HG03095 (cell line): Measurements from ENCODE around the gene PIK3R2.

Source experiments
- ATAC-seq: cut with Tn5 transposase; IDR thresholded peaks from one replicate; pipeline ENCODE4 v1.9.1; 2021; ENCODE audit warnings: moderate library complexity; ENCODE audit not compliant: unreplicated experiment

The PIK3R2 gene

DNA sequence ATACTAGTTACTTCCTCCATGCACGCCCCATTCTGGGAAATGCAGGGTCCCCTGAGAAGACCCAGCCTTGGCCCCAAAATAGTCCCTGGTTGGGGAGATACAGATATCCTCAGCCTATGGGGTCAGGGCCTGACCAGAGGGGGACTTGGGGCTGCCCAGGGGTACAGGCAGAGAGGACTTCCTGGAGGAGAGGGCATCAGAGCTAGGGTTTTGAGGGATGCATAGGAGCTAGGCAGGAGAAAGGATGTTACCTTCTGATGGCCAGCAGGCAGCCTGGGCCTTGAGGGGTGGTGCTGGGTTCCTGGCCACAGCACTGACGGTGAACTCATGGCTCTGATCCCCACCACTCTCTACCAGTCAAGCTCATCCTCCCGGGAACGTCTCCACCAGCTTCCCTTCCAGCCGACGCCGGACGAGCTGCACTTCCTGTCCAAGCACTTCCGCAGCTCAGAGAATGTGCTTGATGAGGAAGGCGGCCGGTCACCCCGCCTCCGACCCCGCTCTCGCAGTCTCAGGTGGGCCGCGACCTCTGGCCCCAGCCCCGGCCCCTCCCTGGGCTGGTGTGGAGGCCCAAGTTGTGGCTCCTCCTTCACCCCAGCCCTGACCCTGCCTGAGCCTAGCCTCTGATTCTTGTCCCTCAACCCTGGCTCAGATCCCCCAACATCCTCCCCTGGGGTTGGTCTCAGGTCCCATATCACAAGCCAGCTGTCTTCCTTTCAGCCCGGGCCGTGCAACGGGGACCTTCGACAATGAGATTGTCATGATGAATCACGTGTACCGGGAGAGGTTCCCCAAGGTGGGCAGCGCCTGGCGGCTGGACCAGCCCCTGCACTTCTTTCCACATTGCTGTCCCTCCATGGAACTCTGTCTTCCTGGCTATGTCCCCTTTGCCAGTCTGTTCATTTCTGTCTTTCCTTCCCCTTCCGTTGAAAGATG lies 29.8 kb upstream of the PIK3R2 start:
- no peak for ATAC-seq

DNA sequence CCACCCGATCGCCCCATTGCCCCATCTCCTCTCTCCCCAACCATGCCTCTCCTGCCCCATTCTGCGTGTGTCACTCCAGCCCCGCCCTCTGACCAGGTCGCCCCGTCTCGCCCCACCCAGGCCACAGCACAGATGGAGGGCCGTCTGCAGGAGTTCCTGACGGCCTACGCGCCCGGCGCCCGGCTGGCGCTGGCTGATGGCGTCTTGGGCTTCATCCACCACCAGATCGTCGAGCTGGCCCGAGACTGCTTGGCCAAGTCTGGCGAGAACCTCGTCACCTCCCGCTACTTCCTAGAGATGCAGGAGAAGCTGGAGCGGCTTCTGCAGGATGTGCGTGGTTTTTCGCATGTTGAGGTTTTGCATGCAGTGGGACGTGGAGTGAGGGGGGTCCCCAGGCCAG lies 29.1 kb upstream of the PIK3R2 start:
- no peak for ATAC-seq

DNA sequence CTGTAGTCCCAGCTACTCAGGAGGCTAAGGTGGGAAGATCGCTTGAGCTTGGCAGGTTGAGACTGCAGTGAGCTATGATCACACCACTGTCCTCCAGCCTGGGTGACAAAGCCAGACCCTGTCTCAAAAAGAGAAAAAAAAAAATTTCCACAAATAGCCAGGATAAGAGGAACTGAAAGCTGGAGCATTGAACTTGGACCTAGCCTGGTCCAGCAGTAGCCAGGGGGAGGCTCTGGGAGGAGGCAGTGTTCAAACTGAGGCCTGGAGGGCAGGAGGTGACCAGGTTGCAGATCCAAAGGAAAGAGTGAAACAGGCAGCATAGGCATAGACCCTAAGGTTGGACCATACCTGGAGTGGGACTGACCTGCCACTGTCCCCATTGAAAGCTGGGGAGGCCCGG lies 26.9 kb upstream of the PIK3R2 start:
- ATAC-seq: no peak

DNA sequence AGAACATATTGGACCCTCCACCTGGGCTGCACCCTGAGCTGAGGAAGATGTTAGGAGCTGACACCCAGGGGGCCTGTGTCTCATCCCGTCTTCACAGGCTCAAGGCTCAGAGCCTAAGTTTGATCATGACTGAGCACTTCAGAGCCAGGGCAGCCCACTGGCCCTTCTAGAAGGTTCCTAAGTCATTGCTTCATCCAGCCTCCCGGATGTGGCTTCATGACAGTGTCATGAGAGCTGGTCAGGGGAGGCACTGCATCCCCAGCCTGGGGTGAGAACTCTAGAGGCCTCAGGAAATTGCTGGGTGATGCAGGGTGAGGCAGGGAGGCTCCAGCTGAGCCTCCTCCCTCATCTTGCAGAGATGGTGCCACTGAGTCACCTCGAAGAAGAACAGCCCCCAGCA lies 24.9 kb upstream of the PIK3R2 start:
- ATAC-seq: no peak

DNA sequence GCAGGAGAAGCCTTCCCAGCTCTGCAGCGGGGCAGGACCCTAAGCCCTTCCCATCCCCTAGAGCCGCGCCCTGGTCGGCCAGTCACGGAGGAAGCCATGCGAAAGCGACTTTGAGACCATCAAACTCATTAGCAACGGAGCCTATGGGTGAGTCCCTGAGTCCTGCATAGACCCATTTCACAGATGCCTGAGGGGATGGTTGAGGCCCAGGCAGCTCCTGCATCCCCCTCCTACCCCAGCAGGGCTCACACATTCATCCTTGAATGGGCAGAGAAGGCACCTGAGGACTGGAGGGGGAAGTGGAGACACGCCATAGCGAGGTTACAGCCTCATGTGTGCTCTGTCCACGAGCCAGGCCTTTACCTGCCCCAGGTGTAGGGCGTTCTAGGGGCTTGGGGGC lies 24.2 kb upstream of the PIK3R2 start:
- no peak for ATAC-seq

DNA sequence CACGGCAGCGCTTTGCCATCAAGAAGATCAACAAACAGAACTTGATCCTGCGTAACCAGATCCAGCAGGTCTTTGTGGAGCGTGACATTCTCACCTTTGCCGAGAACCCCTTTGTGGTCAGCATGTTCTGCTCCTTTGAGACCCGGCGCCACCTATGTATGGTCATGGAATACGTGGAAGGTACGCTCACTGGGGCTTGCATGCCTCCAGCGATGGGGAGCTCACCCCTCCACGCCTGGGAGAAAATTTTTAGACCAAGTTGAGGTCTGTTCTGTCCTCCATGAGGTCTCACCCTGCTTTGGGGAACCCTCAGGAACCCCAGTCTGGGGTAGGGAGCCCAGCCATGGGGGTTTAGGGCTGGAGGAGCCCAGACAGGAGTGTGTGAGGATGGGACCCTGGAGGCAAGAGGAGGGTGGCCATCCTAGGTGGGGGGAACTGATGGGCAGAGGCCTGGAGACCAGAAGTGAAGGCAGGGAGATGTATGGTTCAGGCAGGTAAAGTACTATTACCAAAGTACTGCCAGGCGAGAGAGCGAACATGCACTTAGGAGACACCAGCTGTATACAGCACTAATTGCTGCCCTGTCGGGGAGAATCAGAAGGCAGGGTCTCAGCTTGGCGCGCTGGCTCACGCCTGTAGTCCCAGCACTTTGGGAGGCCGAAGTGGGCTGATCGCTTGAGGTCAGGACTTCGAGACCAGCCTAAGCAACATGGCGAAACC lies 22.3 kb upstream of the PIK3R2 start:
- ATAC-seq: no peak

DNA sequence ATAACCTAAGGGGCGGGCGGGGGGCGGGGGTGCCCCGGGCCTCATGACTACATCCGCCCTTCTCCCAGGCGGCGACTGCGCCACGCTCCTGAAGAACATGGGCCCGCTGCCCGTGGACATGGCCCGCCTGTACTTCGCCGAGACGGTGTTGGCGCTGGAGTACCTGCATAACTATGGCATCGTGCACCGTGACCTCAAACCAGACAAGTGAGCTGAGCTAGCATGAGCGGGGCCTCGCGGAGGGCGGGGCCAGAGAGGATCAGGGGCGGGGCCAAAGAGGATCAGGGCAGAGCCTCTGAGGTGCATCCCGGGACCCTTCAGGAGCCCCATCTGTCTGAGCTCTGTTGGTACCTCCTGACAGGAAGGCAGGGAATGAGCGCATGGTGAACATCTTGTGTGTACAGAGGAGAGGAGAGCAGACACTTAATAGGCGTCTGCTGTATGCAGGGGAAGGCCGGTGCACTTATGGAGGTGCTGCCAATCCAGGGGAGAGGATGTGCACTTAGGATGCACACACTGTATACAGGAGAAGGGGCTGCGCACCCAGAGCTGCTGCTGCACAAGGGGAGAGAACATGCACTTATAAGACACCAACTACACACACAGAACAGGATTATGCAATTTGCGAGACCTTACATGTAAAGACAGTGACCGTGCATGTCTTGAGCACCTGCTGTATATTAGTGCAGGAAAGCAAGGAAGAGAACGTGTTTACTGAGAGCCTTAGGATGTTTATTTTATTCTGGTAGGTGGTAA lies 20.9 kb upstream of the PIK3R2 start:
- no peak for ATAC-seq

DNA sequence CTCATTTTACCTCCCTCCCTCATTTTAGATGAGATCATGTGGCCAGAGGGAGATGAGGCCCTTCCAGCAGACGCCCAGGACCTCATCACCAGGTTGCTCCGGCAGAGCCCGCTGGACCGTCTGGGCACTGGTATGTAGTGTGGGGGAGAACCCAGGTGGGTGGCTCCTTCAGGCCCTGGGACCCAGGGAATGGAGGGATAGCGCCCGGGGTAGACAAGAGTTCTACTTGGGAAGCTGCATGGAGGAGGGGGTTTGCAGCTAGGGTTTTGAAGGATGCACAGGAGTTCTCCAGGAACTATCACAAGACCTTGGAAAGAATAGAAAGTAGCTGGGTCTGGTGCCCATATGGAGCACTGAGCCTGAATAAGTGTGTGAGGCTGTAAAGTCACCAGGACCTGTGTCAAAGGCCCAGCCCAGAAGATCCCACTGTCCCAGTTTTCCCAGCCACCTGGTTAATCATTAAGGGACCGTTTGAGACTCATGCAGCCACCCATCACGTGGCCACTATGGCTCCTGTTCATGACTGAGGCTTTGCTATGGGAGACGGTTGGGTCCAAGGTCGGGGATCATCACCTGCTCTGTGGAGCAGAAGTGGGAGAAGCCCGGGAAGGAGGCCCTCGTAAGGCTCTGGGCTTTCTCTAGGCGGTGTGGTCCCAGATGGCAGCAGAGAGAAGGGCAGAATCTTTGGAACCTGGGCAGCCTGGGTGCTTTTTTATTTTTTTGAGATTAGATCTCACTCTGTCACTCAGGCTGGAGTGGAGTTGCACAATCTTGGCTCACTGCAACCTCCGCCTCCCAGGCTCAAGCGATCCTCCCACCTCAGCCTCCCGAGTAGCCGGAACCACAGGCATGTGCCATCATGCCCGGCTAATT lies 17.0 kb upstream of the PIK3R2 start:
- ATAC-seq: no peak

DNA sequence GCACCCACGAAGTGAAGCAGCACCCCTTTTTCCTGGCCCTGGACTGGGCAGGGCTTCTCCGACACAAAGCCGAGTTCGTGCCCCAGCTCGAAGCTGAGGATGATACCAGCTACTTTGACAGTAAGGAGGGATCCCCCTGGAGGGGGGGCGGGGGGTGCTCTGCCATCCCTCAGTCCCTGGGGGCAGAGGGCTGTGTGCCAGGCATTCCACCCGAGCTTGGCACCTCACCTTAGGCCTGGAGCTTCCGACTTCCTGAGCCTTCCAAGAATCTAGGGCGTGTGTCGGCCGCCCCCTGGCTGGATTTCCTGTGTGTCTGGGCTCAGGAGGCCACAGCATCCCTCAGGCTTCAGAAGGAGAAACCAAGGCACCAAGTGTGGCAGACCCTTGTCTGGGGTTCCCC lies 15.7 kb upstream of the PIK3R2 start:
- ATAC-seq: no peak

DNA sequence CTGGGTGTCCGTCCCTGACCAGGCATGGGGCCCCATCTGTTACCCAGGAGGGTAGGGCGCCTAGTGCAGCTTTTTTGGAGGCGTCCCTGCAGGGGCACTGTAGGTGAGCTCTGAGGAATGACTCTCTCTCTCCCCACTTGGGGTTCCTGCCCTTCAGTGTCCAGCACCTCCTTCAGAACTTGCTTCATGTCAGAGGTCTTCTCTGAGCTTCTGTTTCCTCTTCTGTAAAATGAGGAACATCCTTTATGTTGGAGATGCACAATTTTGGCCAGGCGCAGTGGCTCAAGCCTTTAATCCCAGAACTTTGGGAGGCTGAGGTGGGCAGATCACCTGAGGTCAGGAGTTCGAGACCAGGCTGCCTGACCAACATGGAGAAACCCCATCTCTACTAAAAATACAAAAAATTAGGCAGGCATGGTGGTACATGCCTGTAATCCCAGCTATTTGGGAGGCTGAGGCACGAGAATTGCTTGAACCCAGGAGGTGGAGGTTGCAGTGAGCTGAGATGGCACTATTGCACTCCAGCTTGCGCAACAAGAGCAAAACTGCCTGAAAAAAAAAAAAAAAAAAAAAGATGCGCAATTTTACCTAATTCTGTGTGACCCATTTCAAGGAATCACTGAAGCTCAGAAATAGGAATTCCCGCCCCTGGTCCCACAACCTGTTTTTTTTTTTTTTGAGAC lies 15.2 kb upstream of the PIK3R2 start:
- no peak for ATAC-seq

DNA sequence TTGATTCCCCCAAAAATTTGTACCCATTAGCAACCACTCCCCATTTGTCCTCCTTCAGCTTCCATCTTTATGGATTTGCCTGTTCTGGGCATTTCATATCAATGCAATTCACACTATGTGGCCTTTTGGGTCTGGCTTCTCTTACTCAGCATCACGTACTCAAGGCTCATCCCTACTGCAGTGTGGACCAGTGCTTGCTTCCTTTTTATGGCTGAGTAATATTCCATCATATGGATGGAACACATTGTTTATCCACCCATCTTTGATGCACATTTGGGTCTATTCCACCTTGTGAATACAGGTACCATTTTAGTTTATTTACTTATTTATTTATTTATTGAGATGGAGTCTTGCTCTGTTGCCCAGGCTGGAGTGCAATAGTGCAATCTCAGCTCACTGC lies 12.5 kb upstream of the PIK3R2 start:
- no peak for ATAC-seq

DNA sequence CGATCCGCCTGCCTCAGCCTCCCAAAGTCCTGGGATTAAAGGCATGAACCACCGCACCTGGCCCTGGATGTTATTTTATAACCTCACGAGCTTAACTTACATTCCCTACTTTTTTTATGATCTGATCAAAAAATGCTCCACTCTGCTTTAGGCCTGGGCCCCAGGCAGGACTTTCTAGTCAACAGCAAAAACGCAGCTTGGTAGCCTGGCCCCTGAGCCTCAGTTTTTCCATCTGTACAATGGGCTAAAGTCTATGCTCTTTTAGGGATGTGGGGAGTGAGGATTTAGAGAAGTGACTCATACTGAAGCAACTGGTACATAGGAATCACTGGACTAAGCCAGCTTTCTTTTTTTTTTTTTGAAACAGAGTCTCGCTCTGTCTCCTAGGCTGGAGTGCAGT lies 11.9 kb upstream of the PIK3R2 start:
- ATAC-seq: no peak

DNA sequence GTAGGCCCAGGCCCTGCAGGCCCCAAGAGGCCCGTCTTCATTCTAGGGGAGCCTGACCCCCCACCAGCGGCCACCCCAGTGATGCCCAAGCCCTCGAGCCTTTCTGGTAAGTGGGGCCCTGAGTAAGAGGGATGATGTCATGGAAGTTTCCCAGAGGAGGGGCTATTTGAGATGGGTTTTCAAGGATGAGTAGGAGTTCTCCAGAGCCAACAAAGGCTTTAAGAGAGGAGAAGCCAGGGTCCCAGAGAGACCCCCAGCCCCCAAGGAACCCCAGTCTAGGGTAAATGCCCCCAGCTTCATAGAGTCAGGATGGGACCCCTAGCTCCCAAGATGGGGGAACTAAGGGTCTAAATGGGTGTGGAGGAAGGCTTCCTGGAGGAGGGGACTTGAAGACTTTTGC lies 9.1 kb upstream of the PIK3R2 start:
- no peak for ATAC-seq

DNA sequence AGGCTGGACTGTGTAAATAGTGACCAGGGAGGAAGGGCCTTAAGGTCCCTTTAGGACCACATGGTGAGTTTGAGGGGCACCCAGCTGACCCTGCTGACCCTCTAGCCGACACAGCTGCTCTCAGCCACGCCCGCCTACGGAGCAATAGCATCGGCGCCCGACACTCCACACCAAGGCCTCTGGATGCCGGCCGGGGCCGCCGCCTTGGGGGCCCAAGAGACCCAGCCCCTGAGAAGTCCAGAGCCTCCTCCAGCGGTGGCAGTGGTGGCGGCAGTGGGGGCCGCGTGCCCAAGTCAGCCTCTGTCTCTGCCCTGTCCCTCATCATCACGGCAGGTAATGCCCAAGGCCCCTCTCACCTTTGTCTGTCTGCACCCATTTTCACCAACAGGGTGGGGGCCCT lies 8.6 kb upstream of the PIK3R2 start:
- ATAC-seq: no peak

DNA sequence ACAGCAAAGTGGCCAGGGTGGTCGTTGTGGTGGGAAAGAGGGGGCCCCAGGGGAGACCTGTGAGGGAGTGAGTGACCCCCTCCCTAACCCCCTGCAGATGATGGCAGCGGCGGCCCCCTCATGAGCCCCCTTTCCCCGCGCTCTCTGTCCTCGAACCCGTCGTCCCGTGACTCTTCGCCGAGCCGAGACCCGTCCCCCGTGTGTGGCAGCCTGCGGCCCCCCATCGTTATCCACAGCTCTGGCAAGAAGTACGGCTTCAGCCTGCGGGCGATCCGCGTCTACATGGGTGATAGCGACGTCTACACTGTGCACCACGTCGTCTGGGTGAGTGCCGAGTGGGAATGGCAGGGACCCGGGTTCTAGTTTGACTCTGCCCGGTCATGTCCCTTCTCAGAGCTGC lies 8.1 kb upstream of the PIK3R2 start:
- ATAC-seq: no peak

DNA sequence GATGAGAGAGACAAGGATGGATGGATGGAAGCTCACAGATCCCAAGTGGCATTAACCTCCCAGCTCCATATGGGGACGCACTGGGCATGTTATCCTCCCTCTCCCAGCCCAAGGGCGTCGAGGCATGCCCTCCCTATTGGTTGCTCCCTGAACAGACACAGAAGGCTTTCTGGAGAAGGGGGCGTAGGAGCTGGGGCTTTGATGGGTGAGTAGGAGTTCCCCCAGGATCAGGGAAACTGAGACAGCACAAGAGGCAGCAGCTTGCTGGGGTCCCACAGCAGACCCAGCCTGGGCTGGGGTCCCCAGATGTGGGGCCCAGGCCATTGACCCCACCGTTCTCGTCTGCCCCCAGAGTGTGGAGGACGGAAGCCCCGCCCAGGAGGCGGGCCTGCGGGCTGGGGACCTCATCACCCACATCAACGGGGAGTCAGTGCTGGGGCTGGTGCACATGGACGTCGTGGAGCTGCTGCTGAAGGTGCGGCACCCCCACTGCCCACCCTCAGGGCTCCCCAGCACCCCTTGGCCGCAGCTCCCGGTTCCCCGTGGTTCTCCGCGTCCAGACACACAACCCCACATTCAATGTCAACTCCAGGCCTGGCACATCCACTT lies 7.5 kb upstream of the PIK3R2 start:
- no peak for ATAC-seq

DNA sequence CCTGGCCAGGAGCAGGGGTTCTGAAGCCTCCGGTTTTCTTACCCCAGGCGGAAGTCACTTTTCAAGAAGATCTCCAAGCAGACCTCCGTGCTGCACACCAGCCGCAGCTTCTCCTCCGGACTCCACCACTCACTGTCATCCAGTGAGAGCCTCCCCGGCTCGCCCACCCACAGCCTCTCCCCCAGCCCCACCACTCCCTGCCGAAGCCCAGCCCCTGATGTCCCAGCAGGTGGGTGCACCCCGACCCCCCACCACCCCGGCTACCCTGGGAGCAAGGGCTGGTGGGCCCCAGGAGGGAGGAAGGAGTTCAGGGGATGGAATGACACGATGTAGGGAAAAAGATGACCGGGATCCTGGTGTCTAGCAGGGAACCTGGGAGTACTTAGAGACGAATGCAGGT lies 5.6 kb upstream of the PIK3R2 start:
- no peak for ATAC-seq

DNA sequence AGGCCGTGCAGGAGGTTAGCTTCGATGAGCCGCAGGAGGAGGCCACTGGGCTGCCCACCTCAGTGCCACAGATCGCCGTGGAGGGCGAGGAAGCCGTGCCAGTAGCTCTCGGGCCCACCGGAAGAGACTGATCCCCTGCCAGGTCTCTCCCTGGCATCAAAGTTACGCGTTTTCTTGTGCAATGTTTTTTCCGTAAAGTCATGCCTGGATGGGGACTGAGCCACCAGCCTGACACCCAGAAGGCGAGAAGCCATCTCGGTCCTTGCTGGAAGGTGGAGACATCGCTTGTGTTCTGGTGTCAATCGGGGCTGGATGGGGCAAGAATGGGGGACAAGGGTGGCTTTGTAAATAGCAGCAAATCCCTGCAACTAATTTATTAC lies 3.4 kb upstream of the PIK3R2 start:
- no peak for ATAC-seq

DNA sequence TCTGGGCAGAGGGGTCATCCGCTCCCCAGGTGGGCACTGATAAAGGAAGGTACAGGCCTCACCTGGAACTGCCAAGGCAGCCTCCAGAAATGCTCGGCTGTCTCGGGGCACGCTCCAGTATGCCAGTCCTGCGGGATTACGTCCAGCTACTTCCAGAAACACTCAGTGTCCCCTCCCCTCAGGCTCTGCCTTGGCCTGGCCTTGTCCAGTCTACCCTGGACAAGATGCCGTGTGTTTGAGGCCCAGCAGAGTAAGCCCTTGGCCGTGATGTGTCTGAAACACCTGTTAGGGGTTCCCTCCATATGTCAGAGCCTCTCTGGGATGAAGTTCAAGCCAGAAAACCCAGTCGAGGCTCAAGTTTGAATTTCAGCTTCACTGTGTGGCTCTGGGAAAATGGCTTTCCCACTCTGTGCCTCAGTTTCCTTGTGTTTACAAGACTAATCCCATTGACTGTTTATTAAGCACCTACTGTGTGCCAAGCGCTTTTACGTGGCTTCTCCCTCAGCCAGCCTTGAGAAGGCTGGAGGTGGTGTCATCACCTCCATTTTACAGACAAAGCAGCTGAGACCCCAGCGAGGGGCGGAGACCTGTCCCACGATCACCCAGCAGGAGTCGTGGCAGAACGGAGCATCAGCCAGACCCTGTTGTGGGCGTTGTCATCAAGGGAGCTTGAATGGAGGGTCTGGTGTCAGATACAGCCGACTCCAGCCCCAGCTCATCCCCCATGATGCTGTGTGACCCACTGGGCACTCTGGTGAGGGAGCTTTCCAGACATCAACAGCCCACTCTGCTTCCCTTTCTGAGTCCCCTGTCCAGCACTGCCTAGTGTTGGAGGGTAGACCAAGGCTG lies 2.0 kb upstream of the PIK3R2 start:
- no peak for ATAC-seq
